Tibial nerve (tissue), 4 donors: ENCODE data around the gene ECEL1. TPM values are rescaled to one million over a fixed set of nuclear protein-coding genes. Genes with fewer than 3 reads are reported as not detected.

Experiments used
- DNase-seq, 2 donors: peaks; one replicate each; pipeline ENCODE4 v3.0.0-alpha.2; 2019; ENCODE audit warnings: low spot score in 2 of 2
- H3K27ac ChIP-seq, 4 donors: fragments of 200-600 bp; sonication (generic) in 3 of 4; one replicate each; pipeline ENCODE4 v1.5.1; 2017 to 2019; ENCODE audit warnings: mild to moderate bottlenecking in 1 of 4
- H3K27me3 ChIP-seq, 2 donors: fragments of 200-600 bp; sonication (generic) in 1 of 2; one replicate each; pipeline versions ENCODE4 v1.5.1 to v1.6.0; 2017 to 2019
- H3K36me3 ChIP-seq, 3 donors: fragments of 200-600 bp; sonication (generic); one replicate each; pipeline ENCODE4 v1.5.1; 2018 to 2019
- H3K4me1 ChIP-seq, 4 donors: fragments of 200-600 bp; sonication (generic) in 3 of 4; one replicate each; pipeline ENCODE4 v1.5.1; 2017 to 2019
- H3K4me3 ChIP-seq, 4 donors: fragments of 200-600 bp; sonication (generic) in 3 of 4; one replicate each; pipeline ENCODE4 v1.5.1; 2017 to 2019; ENCODE audit warnings: mild to moderate bottlenecking in 1 of 4, moderate library complexity in 1 of 4
- H3K9me3 ChIP-seq, 4 donors: fragments of 200-600 bp; sonication (generic) in 3 of 4; one replicate each; pipeline ENCODE4 v1.5.1; 2017 to 2019
- CTCF ChIP-seq, 5 experiments: fragments of 200-600 bp in 3 of 5; fragments of 450-650 bp in 2 of 5; sonication (generic) in 3 of 5; IDR thresholded peaks; one replicate each; pipeline ENCODE4 v1.5.1; 2016 to 2019; ENCODE audit warnings: antibody characterized with exemption in 5 of 5, mild to moderate bottlenecking in 3 of 5, moderate library complexity in 2 of 5
- EP300 ChIP-seq, 2 donors: sonication (generic); formaldehyde crosslinking; IDR thresholded peaks; one replicate each; pipeline ENCODE4 v1.6.1; 2017; ENCODE audit warnings: antibody characterized with exemption in 2 of 2, mild to moderate bottlenecking in 1 of 2
- POLR2A ChIP-seq, 2 donors: fragments of 450-650 bp; IDR thresholded peaks; one replicate each; pipeline ENCODE4 v1.6.1; 2017; ENCODE audit warnings: antibody characterized with exemption in 2 of 2, mild to moderate bottlenecking in 2 of 2, moderate library complexity in 2 of 2
- WGBS, 2 donors: methylation state at CpG; one replicate each; pipeline ENCODE4 v1.1.5; 2018; 5-methylcytosine and 5-hydroxymethylcytosine counted together
- total RNA-seq, 4 donors: library from RNA; depleted of rRNA; stranded (reverse); fragments of >200 nt; gene quantifications; one replicate each; pipeline ENCODE4 v1.1.0, GENCODE V29; 2016

Gene ECEL1
- total RNA-seq, 4 donors from 2014 or later = 1.0 to 7.3 (median 1.8) TPM; not detected in 1

GRCh38 chr2:232477751-232478510 is 9.7 kb downstream of the ECEL1 start:
- 89 to 90% methylated on average over 6 to 11 of the region's 13 CpGs for WGBS, 2 donors
- DNase-seq = no peak
- H3K36me3 ChIP-seq = no peaks in the 10 kb centered on the region
- H3K4me1 ChIP-seq = no peaks in the 10 kb centered on the region
- no peak overlapping the region for H3K27ac ChIP-seq
- TF ChIP-seq POLR2A (IDR thresholded peaks at IDR 0.05) (no peak), CTCF (IDR thresholded peaks at IDR 0.05) (no peak), EP300 (IDR thresholded peaks at IDR 0.05) (no peak)
- peaks cover 0 to 31% of the 10 kb centered on the region in 2 donors for H3K27me3 ChIP-seq
- no peaks in the 10 kb centered on the region for H3K9me3 ChIP-seq
- H3K4me3 ChIP-seq = no peak overlapping the region

DNA sequence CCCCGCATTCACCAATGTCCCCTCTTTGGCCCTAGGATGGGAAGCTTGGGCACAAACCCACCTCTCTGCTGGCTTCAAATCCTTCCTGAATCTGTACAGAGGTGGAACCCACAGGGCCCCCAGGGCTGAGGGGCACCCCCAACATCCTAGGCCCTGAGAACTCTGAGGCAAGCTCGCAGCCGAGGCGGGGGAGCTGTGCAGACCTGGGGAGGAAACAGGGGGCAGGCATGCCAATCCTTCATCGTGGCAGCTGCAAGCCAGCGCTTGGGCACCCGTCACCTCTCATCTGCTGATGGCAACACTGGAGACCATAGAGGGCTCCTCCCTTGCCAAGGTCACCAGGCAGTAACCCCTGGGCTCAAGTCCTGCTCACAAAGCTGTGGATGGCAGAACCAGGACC is 10.8 kb downstream of the ECEL1 start:
- Histone ChIP-seq H3K36me3 (no peaks in the 10 kb centered on the region), H3K27me3 (peaks cover 0 to 21% of the 10 kb centered on the region in 2 donors), H3K9me3 (peaks cover 0 to 7% (median 0%) of the 10 kb centered on the region in 4 donors), H3K4me1 (no peaks in the 10 kb centered on the region), H3K4me3 (no peak overlapping the region), H3K27ac (no peak overlapping the region)
- TF ChIP-seq POLR2A (IDR thresholded peaks at IDR 0.05) (no peak), CTCF (IDR thresholded peaks at IDR 0.05) (no peak), EP300 (IDR thresholded peaks at IDR 0.05) (no peak)
- 91 to 100% methylated on average over 4 to 7 of the region's 7 CpGs for WGBS, 2 donors
- DNase-seq = no peak

DNA sequence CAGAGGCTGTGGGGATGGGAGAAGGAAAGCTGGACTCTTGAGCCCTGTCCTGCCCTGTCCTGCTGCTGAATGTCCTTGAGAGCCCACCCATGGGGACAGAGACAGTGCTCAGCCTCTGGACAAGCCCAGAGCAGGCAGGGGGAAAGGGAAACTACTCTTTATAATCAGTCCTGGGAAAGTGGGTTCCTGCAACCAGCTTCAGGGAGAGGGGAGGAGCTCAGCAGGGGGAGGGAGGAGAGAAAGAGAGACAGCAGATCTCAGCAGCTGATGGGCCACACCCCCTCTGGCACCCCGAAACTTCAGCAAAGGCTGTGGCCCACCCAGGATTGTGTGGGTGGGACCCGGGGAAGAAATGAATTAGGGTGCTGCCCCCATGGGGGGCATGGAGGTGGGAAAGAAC is 11.6 kb downstream of the ECEL1 start:
- 66 to 70% methylated on average over 2 of the region's 2 CpGs for WGBS, 2 donors

GRCh38 chr2:232473467-232473890 is 14.2 kb downstream of the ECEL1 start:
- peaks cover 0 to 7% (median 0%) of the 10 kb centered on the region in 4 donors for H3K9me3 ChIP-seq
- H3K36me3 ChIP-seq = no peaks in the 10 kb centered on the region
- no peak for DNase-seq
- no peaks in the 10 kb centered on the region for H3K4me1 ChIP-seq
- peaks cover 0 to 19% of the 10 kb centered on the region in 2 donors for H3K27me3 ChIP-seq
- no peak overlapping the region for H3K4me3 ChIP-seq
- TF ChIP-seq POLR2A (IDR thresholded peaks at IDR 0.05) (no peak), CTCF (IDR thresholded peaks at IDR 0.05) (no peak), EP300 (IDR thresholded peaks at IDR 0.05) (no peak)
- H3K27ac ChIP-seq = no peak overlapping the region
- WGBS, 2 donors = 33 to 40% methylated on average over 6 of the region's 6 CpGs

More for the DNA sequence above, 11.6 kb downstream of the ECEL1 start:
- peaks cover 0 to 7% (median 0%) of the 10 kb centered on the region in 4 donors for H3K9me3 ChIP-seq
- no peaks in the 10 kb centered on the region for H3K36me3 ChIP-seq
- no peak overlapping the region for H3K27ac ChIP-seq
- no peaks in the 10 kb centered on the region for H3K4me1 ChIP-seq
- H3K27me3 ChIP-seq = peaks cover 0 to 19% of the 10 kb centered on the region in 2 donors
- TF ChIP-seq POLR2A (IDR thresholded peaks at IDR 0.05) (no peak), EP300 (IDR thresholded peaks at IDR 0.05) (no peak), CTCF (IDR thresholded peaks at IDR 0.05) (no peak)
- no peak for DNase-seq
- H3K4me3 ChIP-seq = no peak overlapping the region

GRCh38 chr2:232466221-232466620 is 21.4 kb downstream of the ECEL1 start:
- H3K9me3 ChIP-seq = no peaks in the 10 kb centered on the region
- H3K4me3 ChIP-seq = no peak overlapping the region
- no peaks in the 10 kb centered on the region for H3K36me3 ChIP-seq
- WGBS, 2 donors = 75 to 78% methylated on average over 7 of the region's 7 CpGs
- no peak overlapping the region for H3K27ac ChIP-seq
- H3K4me1 ChIP-seq = no peaks in the 10 kb centered on the region
- no peaks in the 10 kb centered on the region for H3K27me3 ChIP-seq
- no peak for DNase-seq
- TF ChIP-seq EP300 (IDR thresholded peaks at IDR 0.05) = no peak
- TF ChIP-seq CTCF (IDR thresholded peaks at IDR 0.05) = no peak
- TF ChIP-seq POLR2A (IDR thresholded peaks at IDR 0.05) = no peak
